ENCODE data around the gene EVC. TPM values are rescaled to one million over a fixed set of nuclear protein-coding genes. Genes with fewer than 3 reads are reported as not detected.

EVC gene
- total and polyA plus RNA-seq, 8 donors = 18.8 to 36.2 (median 31.3) TPM

- ATAC-seq = no peak
- intact Hi-C loops (cut with DNase I) = no loop called here
Measured at GRCh38 chr4:5790546-5790857, 79.5 kb downstream of the EVC start.

GRCh38 chr4:5791654-5792053 lies 80.7 kb downstream of the EVC start:
- Histone ChIP-seq H3K4me3 (no peak overlapping the region), H3K9me3 (no peaks in the 10 kb centered on the region), H3K27me3 (no peaks in the 10 kb centered on the region), H3K27ac (no peak overlapping the region), H3K4me1 (no peaks in the 10 kb centered on the region), H3K36me3 (peaks cover 0 to 11% of the 10 kb centered on the region in 2 donors)
- no peak for TF ChIP-seq CTCF (IDR thresholded peaks at IDR 0.05)
- DNase-seq = no peak
- intact Hi-C loops (cut with DNase I) = no loop called here
- no peak for ATAC-seq

More at GRCh38 chr4:5790546-5790857, 79.5 kb downstream of the EVC start:
- Histone ChIP-seq H3K36me3 (peaks cover 0 to 6% of the 10 kb centered on the region in 2 donors), H3K27me3 (no peaks in the 10 kb centered on the region), H3K4me3 (no peak overlapping the region), H3K27ac (no peak overlapping the region), H3K4me1 (no peaks in the 10 kb centered on the region), H3K9me3 (no peaks in the 10 kb centered on the region)
- TF ChIP-seq CTCF (IDR thresholded peaks at IDR 0.05) = no peak
- no peak for DNase-seq

DNA sequence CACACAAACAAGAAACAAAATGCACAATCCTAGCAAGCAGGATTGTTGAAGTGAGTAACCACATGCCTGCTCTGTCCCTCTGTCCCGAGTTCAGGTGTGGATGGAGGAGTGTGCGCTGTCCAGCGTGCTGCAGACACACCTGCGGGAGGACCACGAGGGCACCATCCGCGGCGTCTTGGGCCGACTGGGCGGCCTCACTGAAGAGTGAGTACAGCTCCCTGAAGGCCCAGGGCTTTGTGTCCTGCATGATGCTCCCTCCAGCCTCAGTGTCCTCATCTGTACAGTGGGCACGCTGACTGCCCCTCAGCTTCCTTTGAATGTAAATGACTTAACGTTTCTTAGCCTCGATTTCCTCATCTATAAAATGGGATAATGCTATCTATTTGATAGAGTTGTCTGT lies 82.5 kb downstream of the EVC start:
- Histone ChIP-seq H3K9me3 (no peaks in the 10 kb centered on the region), H3K36me3 (peaks cover 0 to 16% of the 10 kb centered on the region in 2 donors), H3K4me3 (no peak overlapping the region), H3K4me1 (no peaks in the 10 kb centered on the region), H3K27ac (no peak overlapping the region), H3K27me3 (no peaks in the 10 kb centered on the region)
- TF ChIP-seq CTCF (IDR thresholded peaks at IDR 0.05) = no peak
- DNase-seq (no peak), ATAC-seq (no peak)
- intact Hi-C loops (cut with DNase I) = no loop called here

GRCh38 chr4:5795580-5795979 lies 84.6 kb downstream of the EVC start:
- Histone ChIP-seq H3K4me1 (no peaks in the 10 kb centered on the region), H3K36me3 (peaks cover 0 to 21% of the 10 kb centered on the region in 2 donors), H3K27ac (no peak overlapping the region), H3K27me3 (no peaks in the 10 kb centered on the region), H3K4me3 (no peak overlapping the region), H3K9me3 (no peaks in the 10 kb centered on the region)
- intact Hi-C loops (cut with DNase I) = no loop called here
- no peak for ATAC-seq
- TF ChIP-seq CTCF (IDR thresholded peaks at IDR 0.05) = no peak
- no peak for DNase-seq

DNA sequence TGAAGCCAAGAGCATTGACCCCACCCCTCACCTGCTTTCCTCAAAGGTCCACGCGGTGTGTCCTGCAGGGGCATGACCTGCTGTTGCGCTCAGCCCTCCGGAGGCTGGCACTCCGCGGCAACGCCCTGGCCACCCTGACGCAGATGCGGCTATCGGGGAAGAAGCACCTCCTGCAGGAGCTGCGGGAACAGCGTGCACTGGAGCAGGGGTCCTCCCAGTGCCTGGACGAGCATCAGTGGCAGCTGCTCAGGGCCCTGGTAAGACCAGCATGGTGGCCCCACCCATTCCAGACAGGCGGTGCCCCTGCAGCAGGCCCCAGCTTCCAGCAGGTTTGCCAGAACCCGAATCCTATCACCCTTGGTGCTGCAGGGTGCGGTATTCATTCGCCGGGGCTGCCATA lies 86.0 kb downstream of the EVC start:
- ATAC-seq (no peak), DNase-seq (no peak)
- H3K27ac ChIP-seq = no peak overlapping the region
- H3K27me3 ChIP-seq = no peaks in the 10 kb centered on the region
- intact Hi-C loops (cut with DNase I) = no loop called here
- H3K36me3 ChIP-seq = peaks cover 0 to 21% of the 10 kb centered on the region in 2 donors
- no peaks in the 10 kb centered on the region for H3K4me1 ChIP-seq
- no peak for TF ChIP-seq CTCF (IDR thresholded peaks at IDR 0.05)
- no peaks in the 10 kb centered on the region for H3K9me3 ChIP-seq
- H3K4me3 ChIP-seq = no peak overlapping the region

Measured in left lung (tissue), 10 donors.